BE2C (cell line): Measurements from ENCODE around the gene TMPRSS11B.

Experiments
- DNase-seq: peaks from one replicate; pipeline ENCODE4 v3.0.0-alpha.2; 2020
- H3K27me3 ChIP-seq: fragments of 250-450 bp; sonication (Bioruptor Pico); 2 replicates; pipeline ENCODE4 v1.5.1; 2020; ENCODE audit warnings: mild to moderate bottlenecking
- H3K36me3 ChIP-seq: fragments of 250-450 bp; sonication (Bioruptor Pico); 2 replicates; pipeline ENCODE4 v1.5.1; 2020; ENCODE audit warnings: mild to moderate bottlenecking
- H3K4me1 ChIP-seq: fragments of 250-450 bp; sonication (Bioruptor Pico); 2 replicates; pipeline ENCODE4 v1.5.1; 2020
- H3K4me3 ChIP-seq: 2 replicates; pipeline ENCODE4 v1.5.1; 2011; ENCODE audit warnings: low read depth, low read length
- H3K9me3 ChIP-seq: fragments of 250-450 bp; sonication (Bioruptor Pico); 2 replicates; pipeline ENCODE4 v1.5.1; 2020
- TF ChIP-seq, protein P1 (sequence below): IDR thresholded peaks from 2 replicates; pipeline ENCODE4 v1.5.1; 2012; ENCODE audit warnings: mild to moderate bottlenecking, low read depth, low read length

TMPRSS11B gene

DNA sequence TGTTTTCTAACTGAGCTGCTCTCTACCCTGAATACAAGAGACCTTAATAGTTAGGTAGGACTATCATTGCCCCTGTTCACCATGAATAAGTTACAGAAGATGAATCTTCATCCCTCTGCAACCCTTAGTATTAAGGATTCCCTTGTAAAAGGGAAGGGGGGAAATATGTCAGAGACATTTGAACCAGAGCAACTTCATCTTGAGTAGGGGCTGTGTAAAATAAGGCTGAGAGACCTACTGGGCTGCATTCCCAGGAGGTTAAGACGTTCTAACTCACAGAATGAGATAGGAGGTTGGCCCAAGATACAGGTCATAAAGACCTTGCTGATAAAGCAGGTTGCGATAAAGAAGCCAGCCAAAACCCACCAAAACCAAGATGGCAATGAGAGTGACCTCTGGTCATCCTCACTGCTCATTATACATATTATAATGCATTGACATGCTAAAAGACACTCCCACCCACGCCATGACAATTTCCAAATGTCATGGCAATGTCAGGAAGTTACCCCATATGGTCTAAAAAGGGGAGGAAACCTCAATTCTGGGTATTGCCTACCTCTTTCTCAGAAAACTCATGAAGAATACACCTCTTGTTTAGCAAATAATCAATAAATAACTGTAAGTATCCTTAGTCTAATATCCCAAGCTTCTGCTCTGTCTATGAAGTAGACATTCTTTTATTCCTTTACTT lies 19.5 kb upstream of the TMPRSS11B start:
- Histone ChIP-seq H3K4me1 (no peaks in the 10 kb centered on the region), H3K4me3 (no peak overlapping the region), H3K9me3 (no peaks in the 10 kb centered on the region), H3K36me3 (no peaks in the 10 kb centered on the region), H3K27me3 (no peaks in the 10 kb centered on the region)
- DNase-seq = no peak
- TF ChIP-seq, protein P1, sequence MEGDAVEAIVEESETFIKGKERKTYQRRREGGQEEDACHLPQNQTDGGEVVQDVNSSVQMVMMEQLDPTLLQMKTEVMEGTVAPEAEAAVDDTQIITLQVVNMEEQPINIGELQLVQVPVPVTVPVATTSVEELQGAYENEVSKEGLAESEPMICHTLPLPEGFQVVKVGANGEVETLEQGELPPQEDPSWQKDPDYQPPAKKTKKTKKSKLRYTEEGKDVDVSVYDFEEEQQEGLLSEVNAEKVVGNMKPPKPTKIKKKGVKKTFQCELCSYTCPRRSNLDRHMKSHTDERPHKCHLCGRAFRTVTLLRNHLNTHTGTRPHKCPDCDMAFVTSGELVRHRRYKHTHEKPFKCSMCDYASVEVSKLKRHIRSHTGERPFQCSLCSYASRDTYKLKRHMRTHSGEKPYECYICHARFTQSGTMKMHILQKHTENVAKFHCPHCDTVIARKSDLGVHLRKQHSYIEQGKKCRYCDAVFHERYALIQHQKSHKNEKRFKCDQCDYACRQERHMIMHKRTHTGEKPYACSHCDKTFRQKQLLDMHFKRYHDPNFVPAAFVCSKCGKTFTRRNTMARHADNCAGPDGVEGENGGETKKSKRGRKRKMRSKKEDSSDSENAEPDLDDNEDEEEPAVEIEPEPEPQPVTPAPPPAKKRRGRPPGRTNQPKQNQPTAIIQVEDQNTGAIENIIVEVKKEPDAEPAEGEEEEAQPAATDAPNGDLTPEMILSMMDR = no peak

DNA sequence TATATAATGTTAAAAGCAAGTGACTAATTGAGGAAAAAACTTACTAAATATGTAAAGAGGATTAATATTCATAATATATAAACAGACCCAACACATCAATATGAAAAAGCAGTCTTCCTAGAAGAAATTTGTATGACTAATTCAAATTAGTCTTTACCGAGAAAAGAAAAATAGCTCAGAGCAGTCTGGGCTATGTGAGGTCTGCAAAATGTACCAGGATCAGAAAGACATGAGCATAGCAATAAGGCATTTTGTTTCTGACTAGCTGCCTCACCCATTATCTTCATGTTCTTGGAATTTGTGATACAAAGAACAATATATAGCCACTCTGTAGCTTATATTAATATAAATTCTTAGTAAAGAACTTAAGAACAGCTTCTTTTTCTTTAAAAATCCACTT lies 13.7 kb upstream of the TMPRSS11B start:
- H3K27me3 ChIP-seq = no peaks in the 10 kb centered on the region
- no peak overlapping the region for H3K4me3 ChIP-seq
- TF ChIP-seq, protein P1 = no peak
- no peaks in the 10 kb centered on the region for H3K9me3 ChIP-seq
- DNase-seq = no peak
- H3K4me1 ChIP-seq = no peaks in the 10 kb centered on the region
- H3K36me3 ChIP-seq = no peaks in the 10 kb centered on the region

DNA sequence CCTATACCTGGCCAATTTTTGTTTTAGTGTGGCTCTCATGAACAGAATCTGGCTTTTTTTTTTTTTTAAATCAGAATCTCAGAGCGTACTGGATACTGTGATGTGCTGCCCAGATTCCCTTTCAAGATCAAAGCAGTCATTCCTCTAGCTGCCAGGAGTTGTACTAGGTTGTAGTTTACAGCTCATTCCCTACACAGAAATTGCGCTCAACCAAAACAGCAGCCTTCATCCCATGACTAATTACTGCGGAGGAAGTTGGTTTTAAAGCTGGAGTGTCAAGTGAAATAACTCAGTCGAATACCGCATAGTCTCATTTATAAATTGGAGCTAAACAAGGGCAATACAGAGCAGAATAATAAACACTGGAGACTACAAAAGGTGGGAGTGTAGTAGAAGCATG lies 12.2 kb upstream of the TMPRSS11B start:
- TF ChIP-seq, protein P1 = no peak
- Histone ChIP-seq H3K9me3 (no peaks in the 10 kb centered on the region), H3K4me1 (no peaks in the 10 kb centered on the region), H3K4me3 (no peak overlapping the region), H3K27me3 (no peaks in the 10 kb centered on the region), H3K36me3 (no peaks in the 10 kb centered on the region)
- no peak for DNase-seq

GRCh38 chr4:68256284-68256683 lies 10.8 kb upstream of the TMPRSS11B start:
- Histone ChIP-seq H3K9me3 (no peaks in the 10 kb centered on the region), H3K4me1 (no peaks in the 10 kb centered on the region), H3K27me3 (no peaks in the 10 kb centered on the region), H3K4me3 (no peak overlapping the region), H3K36me3 (no peaks in the 10 kb centered on the region)
- TF ChIP-seq, protein P1 = no peak
- no peak for DNase-seq

GRCh38 chr4:68250151-68250930 lies 4.8 kb upstream of the TMPRSS11B start:
- H3K4me3 ChIP-seq = no peak overlapping the region
- no peak for DNase-seq
- no peaks in the 10 kb centered on the region for H3K36me3 ChIP-seq
- H3K4me1 ChIP-seq = no peaks in the 10 kb centered on the region
- TF ChIP-seq, protein P1 = no peak
- H3K9me3 ChIP-seq = no peaks in the 10 kb centered on the region
- H3K27me3 ChIP-seq = no peaks in the 10 kb centered on the region

DNA sequence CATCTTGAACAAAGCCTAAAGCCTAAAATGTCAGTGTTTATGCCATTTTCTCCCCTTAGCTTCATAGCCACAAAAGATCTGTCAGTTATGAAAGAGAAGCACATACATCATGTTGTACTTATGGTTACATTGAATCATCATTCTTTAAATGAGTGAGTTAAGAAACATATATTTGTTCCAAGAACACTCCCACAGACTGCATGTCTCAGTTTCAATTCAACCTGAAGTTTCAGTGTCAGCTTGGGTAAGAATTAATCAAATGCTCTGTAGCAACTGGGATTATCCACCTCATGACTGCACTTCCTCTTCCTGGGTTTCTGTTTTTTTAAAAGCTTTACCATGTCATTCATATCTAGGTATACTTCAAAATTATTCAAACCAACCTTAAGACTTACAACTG lies 3.9 kb upstream of the TMPRSS11B start:
- no peaks in the 10 kb centered on the region for H3K4me1 ChIP-seq
- H3K36me3 ChIP-seq = no peaks in the 10 kb centered on the region
- no peak for DNase-seq
- H3K4me3 ChIP-seq = no peak overlapping the region
- TF ChIP-seq, protein P1 = no peak
- H3K9me3 ChIP-seq = no peaks in the 10 kb centered on the region
- H3K27me3 ChIP-seq = no peaks in the 10 kb centered on the region
